Endodermal cell (in vitro differentiated cells): ENCODE measurements around the gene NFATC1. TPM values are rescaled to one million over a fixed set of nuclear protein-coding genes. Genes with fewer than 3 reads are reported as not detected.

Experiments used
- DNase-seq: peaks from one replicate; pipeline ENCODE4 v3.0.0-alpha.2; 2017
- H3K27ac ChIP-seq: 2 replicates; pipeline ENCODE4 v1.5.1; 2013; ENCODE audit warnings: mild to moderate bottlenecking, low read depth, low read length, moderate library complexity
- H3K27me3 ChIP-seq: 2 replicates; pipeline ENCODE4 v1.6.1; 2013; ENCODE audit warnings: mild to moderate bottlenecking, low read length, moderate library complexity; ENCODE audit not compliant: insufficient read depth, control insufficient read depth, poor library complexity, severe bottlenecking
- H3K36me3 ChIP-seq: 2 replicates; pipeline ENCODE4 v1.7.0; 2013; ENCODE audit warnings: mild to moderate bottlenecking, low read length, moderate library complexity; ENCODE audit not compliant: control insufficient read depth, insufficient read depth
- H3K4me1 ChIP-seq: one replicate; pipeline ENCODE4 v1.7.0; 2013; ENCODE audit warnings: low read length; ENCODE audit not compliant: control insufficient read depth, insufficient read depth
- H3K4me3 ChIP-seq: 2 replicates; pipeline ENCODE4 v1.5.1; 2013; ENCODE audit warnings: mild to moderate bottlenecking, low read length, moderate library complexity
- H3K9ac ChIP-seq: 2 replicates; pipeline ENCODE4 v1.6.1; 2013; ENCODE audit warnings: mild to moderate bottlenecking, low read length, moderate library complexity; ENCODE audit not compliant: poor library complexity, severe bottlenecking; ENCODE audit errors: extremely low read depth
- H3K9me3 ChIP-seq: 2 replicates; pipeline ENCODE4 v1.6.1; 2013; ENCODE audit warnings: mild to moderate bottlenecking, low read length, moderate library complexity; ENCODE audit not compliant: control insufficient read depth
- H3K27ac Mint-ChIP-seq: 2 replicates; pipeline ENCODE4 v1.8.0; 2020; ENCODE audit warnings: mixed read lengths
- H3K27me3 Mint-ChIP-seq: 2 replicates; pipeline ENCODE4 v1.8.0; 2021; ENCODE audit warnings: mild to moderate bottlenecking, mixed read lengths; ENCODE audit not compliant: insufficient read depth
- H3K36me3 Mint-ChIP-seq: 2 replicates; pipeline ENCODE4 v1.8.0; 2020; ENCODE audit warnings: low read depth, mixed read lengths
- H3K4me1 Mint-ChIP-seq: 2 replicates; pipeline ENCODE4 v1.8.0; 2020; ENCODE audit warnings: mixed read lengths
- H3K4me3 Mint-ChIP-seq: 2 replicates; pipeline ENCODE4 v1.8.0; 2020; ENCODE audit warnings: mild to moderate bottlenecking, moderate library complexity, mixed read lengths
- H3K9me3 Mint-ChIP-seq: 2 replicates; pipeline ENCODE4 v1.8.0; 2020; ENCODE audit warnings: mild to moderate bottlenecking, mixed read lengths
- WGBS, 2 experiments: methylation state at CpG; one replicate each; pipeline versions ENCODE4 v1.1.5 to v1.1.7; 2013; ENCODE audit warnings: missing lambda C conversion rate in 2 of 2, mixed read lengths in 1 of 2; ENCODE audit not compliant: insufficient coverage in 1 of 2, insufficient read length in 1 of 2; 5-methylcytosine and 5-hydroxymethylcytosine counted together
- total RNA-seq, 2 donors: library from RNA; stranded (reverse); fragmentation: NEBNext Ultra II Directional in 1 of 2; extraction: Animal tissue kit (Norgen Biotek cat#: 25700) in 1 of 2; gene quantifications; 2 replicates in 1 of 2; 3 replicates in 1 of 2; pipeline ENCODE4 v1.2.1, GENCODE V29; 2021
- TF ChIP-seq, protein P1 (sequence below): fragments of 200-600 bp; sonication (generic); conservative IDR thresholded peaks from 2 replicates; pipeline ENCODE4 v1.5.0; 2021; ENCODE audit warnings: antibody characterized with exemption, mild to moderate bottlenecking

Gene NFATC1
- total RNA-seq, 2 donors from 2014 or later, result 23.4 to 32.5 TPM

- Mint-ChIP-seq H3K27me3 (no peaks in the 10 kb centered on the region), H3K9me3 (no peaks in the 10 kb centered on the region), H3K27ac (no peak overlapping the region), H3K4me3 (no peak overlapping the region), H3K36me3 (peaks cover 22% of the 10 kb centered on the region), H3K4me1 (peaks cover 2% of the 10 kb centered on the region)
- Histone ChIP-seq H3K9me3 (no peaks in the 10 kb centered on the region), H3K27ac (no peak overlapping the region), H3K36me3 (peaks cover 14% of the 10 kb centered on the region), H3K4me3 (no peak overlapping the region), H3K4me1 (peaks cover 3% of the 10 kb centered on the region), H3K9ac (no peak overlapping the region), H3K27me3 (no peaks in the 10 kb centered on the region)
- TF ChIP-seq, protein P1, sequence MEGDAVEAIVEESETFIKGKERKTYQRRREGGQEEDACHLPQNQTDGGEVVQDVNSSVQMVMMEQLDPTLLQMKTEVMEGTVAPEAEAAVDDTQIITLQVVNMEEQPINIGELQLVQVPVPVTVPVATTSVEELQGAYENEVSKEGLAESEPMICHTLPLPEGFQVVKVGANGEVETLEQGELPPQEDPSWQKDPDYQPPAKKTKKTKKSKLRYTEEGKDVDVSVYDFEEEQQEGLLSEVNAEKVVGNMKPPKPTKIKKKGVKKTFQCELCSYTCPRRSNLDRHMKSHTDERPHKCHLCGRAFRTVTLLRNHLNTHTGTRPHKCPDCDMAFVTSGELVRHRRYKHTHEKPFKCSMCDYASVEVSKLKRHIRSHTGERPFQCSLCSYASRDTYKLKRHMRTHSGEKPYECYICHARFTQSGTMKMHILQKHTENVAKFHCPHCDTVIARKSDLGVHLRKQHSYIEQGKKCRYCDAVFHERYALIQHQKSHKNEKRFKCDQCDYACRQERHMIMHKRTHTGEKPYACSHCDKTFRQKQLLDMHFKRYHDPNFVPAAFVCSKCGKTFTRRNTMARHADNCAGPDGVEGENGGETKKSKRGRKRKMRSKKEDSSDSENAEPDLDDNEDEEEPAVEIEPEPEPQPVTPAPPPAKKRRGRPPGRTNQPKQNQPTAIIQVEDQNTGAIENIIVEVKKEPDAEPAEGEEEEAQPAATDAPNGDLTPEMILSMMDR, result no peak
- 94 to 97% methylated on average over 15 to 18 of the region's 18 CpGs for WGBS, 2 experiments
- DNase-seq, result no peak
Observed at GRCh38 chr18:79530821-79531220, 135.1 kb downstream of the NFATC1 start.

GRCh38 chr18:79531386-79531785 lies 135.7 kb downstream of the NFATC1 start:
- WGBS, 2 experiments, result 92 to 95% methylated on average over 19 to 20 of the region's 20 CpGs
- DNase-seq, result no peak
- H3K4me1 Mint-ChIP-seq, result no peaks in the 10 kb centered on the region
- H3K4me3 ChIP-seq, result no peak overlapping the region
- H3K36me3 ChIP-seq, result peaks cover 14% of the 10 kb centered on the region
- no peaks in the 10 kb centered on the region for H3K27me3 Mint-ChIP-seq
- H3K9me3 ChIP-seq, result no peaks in the 10 kb centered on the region
- peaks cover 3% of the 10 kb centered on the region for H3K4me1 ChIP-seq
- H3K9ac ChIP-seq, result no peak overlapping the region
- H3K9me3 Mint-ChIP-seq, result no peaks in the 10 kb centered on the region
- TF ChIP-seq, protein P1, result no peak
- H3K4me3 Mint-ChIP-seq, result no peak overlapping the region
- no peak overlapping the region for H3K27ac ChIP-seq
- no peak overlapping the region for H3K27ac Mint-ChIP-seq
- no peaks in the 10 kb centered on the region for H3K27me3 ChIP-seq
- H3K36me3 Mint-ChIP-seq, result peaks cover 22% of the 10 kb centered on the region

- TF ChIP-seq, protein P1, result no peak
- Histone ChIP-seq H3K36me3 (peaks cover 14% of the 10 kb centered on the region), H3K9me3 (peaks cover 5% of the 10 kb centered on the region), H3K27me3 (no peaks in the 10 kb centered on the region), H3K9ac (no peak overlapping the region), H3K4me3 (no peak overlapping the region), H3K4me1 (peaks cover 3% of the 10 kb centered on the region), H3K27ac (no peak overlapping the region)
- Mint-ChIP-seq H3K4me1 (no peaks in the 10 kb centered on the region), H3K27me3 (no peaks in the 10 kb centered on the region), H3K4me3 (no peak overlapping the region), H3K36me3 (peaks cover 22% of the 10 kb centered on the region), H3K27ac (no peak overlapping the region), H3K9me3 (no peaks in the 10 kb centered on the region)
- DNase-seq, result no peak
- 33 to 87% methylated on average over 1 to 9 of the region's 18 CpGs for WGBS, 2 experiments
Observed at GRCh38 chr18:79531926-79532312, 136.2 kb downstream of the NFATC1 start.
